IPS-18a (cell line): ENCODE data around the gene ANXA7.

ENCODE experiments used
- H3K27ac ChIP-seq: one replicate; pipeline ENCODE4 v1.5.1; 2013; ENCODE audit warnings: low read length
- H3K27me3 ChIP-seq: one replicate; pipeline ENCODE4 v1.6.1; 2013; ENCODE audit warnings: mild to moderate bottlenecking, low read length; ENCODE audit not compliant: control insufficient read depth, insufficient read depth
- H3K36me3 ChIP-seq: one replicate; pipeline ENCODE4 v1.6.1; 2013; ENCODE audit warnings: low read depth, low read length; ENCODE audit not compliant: control insufficient read depth
- H3K4me1 ChIP-seq: one replicate; pipeline ENCODE4 v1.6.1; 2013; ENCODE audit warnings: low read depth, low read length; ENCODE audit not compliant: control insufficient read depth
- H3K4me3 ChIP-seq: one replicate; pipeline ENCODE4 v1.5.1; 2013; ENCODE audit warnings: low read length
- H3K9ac ChIP-seq: one replicate; pipeline ENCODE4 v1.6.1; 2013; ENCODE audit warnings: mild to moderate bottlenecking, low read length, moderate library complexity
- H3K9me3 ChIP-seq: one replicate; pipeline ENCODE4 v1.6.1; 2013; ENCODE audit warnings: low read depth, low read length; ENCODE audit not compliant: control insufficient read depth

Gene ANXA7

GRCh38 chr10:73432646-73433537 lies 19.0 kb upstream of the ANXA7 start:
- Histone ChIP-seq H3K36me3 (peaks cover 3% of the 10 kb centered on the region), H3K4me3 (no peak overlapping the region), H3K9ac (no peak overlapping the region), H3K27me3 (no peaks in the 10 kb centered on the region), H3K4me1 (no peaks in the 10 kb centered on the region), H3K9me3 (no peaks in the 10 kb centered on the region), H3K27ac (no peak overlapping the region)

GRCh38 chr10:73426318-73426717 lies 12.5 kb upstream of the ANXA7 start:
- Histone ChIP-seq H3K9me3 (no peaks in the 10 kb centered on the region), H3K27me3 (no peaks in the 10 kb centered on the region), H3K9ac (no peak overlapping the region), H3K27ac (no peak overlapping the region), H3K36me3 (peaks cover 20% of the 10 kb centered on the region), H3K4me3 (no peak overlapping the region), H3K4me1 (no peaks in the 10 kb centered on the region)

- peaks cover 20% of the 10 kb centered on the region for H3K36me3 ChIP-seq
- H3K4me1 ChIP-seq = no peaks in the 10 kb centered on the region
- H3K27ac ChIP-seq = no peak overlapping the region
- H3K9ac ChIP-seq = no peak overlapping the region
- H3K27me3 ChIP-seq = no peaks in the 10 kb centered on the region
- H3K9me3 ChIP-seq = no peaks in the 10 kb centered on the region
- H3K4me3 ChIP-seq = no peak overlapping the region
Measured at GRCh38 chr10:73424478-73424877, 10.6 kb upstream of the ANXA7 start.

- H3K9me3 ChIP-seq = no peaks in the 10 kb centered on the region
- H3K9ac ChIP-seq = no peak overlapping the region
- no peaks in the 10 kb centered on the region for H3K27me3 ChIP-seq
- H3K36me3 ChIP-seq = peaks cover 20% of the 10 kb centered on the region
- no peak overlapping the region for H3K27ac ChIP-seq
- H3K4me3 ChIP-seq = no peak overlapping the region
- H3K4me1 ChIP-seq = no peaks in the 10 kb centered on the region
Measured at GRCh38 chr10:73423309-73423708, 9.5 kb upstream of the ANXA7 start.

GRCh38 chr10:73416571-73416970 lies 2.7 kb upstream of the ANXA7 start:
- H3K4me1 ChIP-seq = peaks cover 10% of the 10 kb centered on the region
- no peaks in the 10 kb centered on the region for H3K9me3 ChIP-seq
- H3K36me3 ChIP-seq = no peaks in the 10 kb centered on the region
- H3K27me3 ChIP-seq = no peaks in the 10 kb centered on the region
- no peak overlapping the region for H3K4me3 ChIP-seq
- H3K9ac ChIP-seq = no peak overlapping the region
- no peak overlapping the region for H3K27ac ChIP-seq

- peak overlapping the region; percentile 94 for H3K4me3 ChIP-seq
- no peaks in the 10 kb centered on the region for H3K27me3 ChIP-seq
- H3K27ac ChIP-seq = peak overlapping the region; percentile 83
- no peaks in the 10 kb centered on the region for H3K9me3 ChIP-seq
- H3K4me1 ChIP-seq = peaks cover 10% of the 10 kb centered on the region
- H3K9ac ChIP-seq = peak overlapping the region; percentile 83
- no peaks in the 10 kb centered on the region for H3K36me3 ChIP-seq
Measured at GRCh38 chr10:73414230-73414945, 530 bp upstream of the ANXA7 start.

- Histone ChIP-seq H3K4me3 (peak overlapping the region; percentile 94), H3K4me1 (peaks cover 10% of the 10 kb centered on the region), H3K27ac (peak overlapping the region; percentile 61), H3K27me3 (no peaks in the 10 kb centered on the region), H3K9me3 (no peaks in the 10 kb centered on the region), H3K36me3 (no peaks in the 10 kb centered on the region), H3K9ac (peak overlapping the region; percentile 83)
Measured at GRCh38 chr10:73413108-73413527, 740 bp downstream of the ANXA7 start.

- Histone ChIP-seq H3K27ac (no peak overlapping the region), H3K4me3 (no peak overlapping the region), H3K27me3 (no peaks in the 10 kb centered on the region), H3K4me1 (peaks cover 10% of the 10 kb centered on the region), H3K9me3 (no peaks in the 10 kb centered on the region), H3K9ac (no peak overlapping the region), H3K36me3 (no peaks in the 10 kb centered on the region)
Measured at GRCh38 chr10:73410897-73411296, 3.0 kb downstream of the ANXA7 start.

- H3K9me3 ChIP-seq = no peaks in the 10 kb centered on the region
- H3K27me3 ChIP-seq = no peaks in the 10 kb centered on the region
- peaks cover 3% of the 10 kb centered on the region for H3K4me1 ChIP-seq
- H3K27ac ChIP-seq = no peak overlapping the region
- no peak overlapping the region for H3K9ac ChIP-seq
- no peak overlapping the region for H3K4me3 ChIP-seq
- H3K36me3 ChIP-seq = no peaks in the 10 kb centered on the region
Measured at GRCh38 chr10:73408978-73409521, 4.8 kb downstream of the ANXA7 start.

- no peaks in the 10 kb centered on the region for H3K9me3 ChIP-seq
- no peak overlapping the region for H3K4me3 ChIP-seq
- H3K27me3 ChIP-seq = no peaks in the 10 kb centered on the region
- H3K4me1 ChIP-seq = peaks cover 3% of the 10 kb centered on the region
- H3K36me3 ChIP-seq = no peaks in the 10 kb centered on the region
- H3K9ac ChIP-seq = no peak overlapping the region
- H3K27ac ChIP-seq = no peak overlapping the region
Measured at GRCh38 chr10:73408061-73408460, 5.8 kb downstream of the ANXA7 start.

- Histone ChIP-seq H3K9me3 (no peaks in the 10 kb centered on the region), H3K9ac (no peak overlapping the region), H3K4me1 (no peaks in the 10 kb centered on the region), H3K4me3 (no peak overlapping the region), H3K27ac (no peak overlapping the region), H3K27me3 (no peaks in the 10 kb centered on the region), H3K36me3 (no peaks in the 10 kb centered on the region)
Measured at GRCh38 chr10:73407495-73407894, 6.4 kb downstream of the ANXA7 start.
